ENCODE data around the gene TMEM14C. TPM values are rescaled to one million over a fixed set of nuclear protein-coding genes. Genes with fewer than 3 reads are reported as not detected.
"Not testable (repeated sequence)": the region's sequence is repeated elsewhere in the genome, so short reads cannot be mapped to it uniquely, and the experiment has no call there.

TMEM14C gene
- total and polyA plus RNA-seq, 7 donors, result 64.4 to 161 (median 87.9) TPM

GRCh38 chr6:10719964-10720264, 3.0 kb upstream of the TMEM14C start:
- H3K4me3 ChIP-seq, result peak overlapping the region; percentile 68
- peaks cover 19% of the 10 kb centered on the region for H3K4me1 ChIP-seq
- no peaks in the 10 kb centered on the region for H3K9me3 ChIP-seq
- ATAC-seq, result no peak
- TF ChIP-seq, protein P1, sequence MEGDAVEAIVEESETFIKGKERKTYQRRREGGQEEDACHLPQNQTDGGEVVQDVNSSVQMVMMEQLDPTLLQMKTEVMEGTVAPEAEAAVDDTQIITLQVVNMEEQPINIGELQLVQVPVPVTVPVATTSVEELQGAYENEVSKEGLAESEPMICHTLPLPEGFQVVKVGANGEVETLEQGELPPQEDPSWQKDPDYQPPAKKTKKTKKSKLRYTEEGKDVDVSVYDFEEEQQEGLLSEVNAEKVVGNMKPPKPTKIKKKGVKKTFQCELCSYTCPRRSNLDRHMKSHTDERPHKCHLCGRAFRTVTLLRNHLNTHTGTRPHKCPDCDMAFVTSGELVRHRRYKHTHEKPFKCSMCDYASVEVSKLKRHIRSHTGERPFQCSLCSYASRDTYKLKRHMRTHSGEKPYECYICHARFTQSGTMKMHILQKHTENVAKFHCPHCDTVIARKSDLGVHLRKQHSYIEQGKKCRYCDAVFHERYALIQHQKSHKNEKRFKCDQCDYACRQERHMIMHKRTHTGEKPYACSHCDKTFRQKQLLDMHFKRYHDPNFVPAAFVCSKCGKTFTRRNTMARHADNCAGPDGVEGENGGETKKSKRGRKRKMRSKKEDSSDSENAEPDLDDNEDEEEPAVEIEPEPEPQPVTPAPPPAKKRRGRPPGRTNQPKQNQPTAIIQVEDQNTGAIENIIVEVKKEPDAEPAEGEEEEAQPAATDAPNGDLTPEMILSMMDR (IDR thresholded peaks at IDR 0.05), result no peak
- DNase-seq, result peak; percentile 20 to 54
- intact Hi-C loops (cut with DNase I), result no loop called here
- WGBS, 3 donors, result 24 to 52% (median 33%) methylated on average over 21 of the region's 21 CpGs
- no peaks in the 10 kb centered on the region for H3K27me3 ChIP-seq (ENCODE audit: insufficient read depth in 3 of 3, low read length in 2 of 3)
- H3K36me3 ChIP-seq (ENCODE audit: insufficient read depth in 1 of 2, low read depth in 1 of 2), result no peaks in the 10 kb centered on the region
- H3K27ac ChIP-seq, result peak overlapping the region; percentile 16

DNA sequence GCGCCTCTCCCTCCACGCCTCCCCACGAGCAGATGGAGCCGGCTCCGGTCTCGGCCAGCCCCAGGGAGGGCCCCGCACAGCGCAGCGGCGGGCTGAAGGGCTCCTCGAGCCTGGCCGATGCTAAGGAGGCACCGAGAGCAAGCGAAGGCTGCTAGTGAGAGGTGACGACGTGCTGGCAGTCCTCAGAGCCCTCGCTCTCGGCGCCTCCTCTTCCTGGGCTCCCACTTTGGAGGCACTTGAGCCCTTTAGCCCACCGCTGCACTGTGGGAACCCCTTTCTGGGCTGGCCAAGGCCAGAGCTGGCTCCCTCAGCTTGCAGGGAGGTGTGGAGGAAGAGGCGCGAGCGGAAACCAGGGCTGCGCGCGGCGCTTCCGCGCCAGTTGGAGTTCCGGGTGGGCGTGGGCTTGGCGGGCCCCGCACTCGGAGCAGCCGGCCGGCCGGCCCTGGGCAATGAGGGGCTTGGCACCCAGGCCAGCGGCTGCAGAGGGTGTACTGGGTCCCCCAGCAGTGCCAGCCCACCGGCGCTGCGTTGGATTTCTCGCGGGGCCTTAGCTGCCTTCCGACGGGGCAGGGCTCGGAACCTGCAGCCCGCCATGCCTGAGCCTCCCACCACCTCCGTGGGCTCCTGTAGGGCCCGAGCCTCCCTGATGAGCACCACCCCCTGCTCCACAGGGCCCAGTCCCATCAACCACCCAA, 2.5 kb upstream of the TMEM14C start:
- Histone ChIP-seq H3K4me3 (peak overlapping the region; percentile 68), H3K4me1 (peaks cover 22% of the 10 kb centered on the region), H3K36me3 (ENCODE audit: insufficient read depth in 1 of 2, low read depth in 1 of 2) (no peaks in the 10 kb centered on the region), H3K27ac (peak overlapping the region; percentile 16), H3K27me3 (ENCODE audit: insufficient read depth in 3 of 3, low read length in 2 of 3) (no peaks in the 10 kb centered on the region), H3K9me3 (no peaks in the 10 kb centered on the region)
- peak; percentile 45 to 71 for DNase-seq
- TF ChIP-seq, protein P1 (IDR thresholded peaks at IDR 0.05), result no peak
- WGBS, 3 donors, result 17 to 50% (median 27%) methylated on average over 39 to 49 of the region's 49 CpGs
- ATAC-seq, result no peak
- intact Hi-C loops (cut with DNase I), result no loop called here

DNA sequence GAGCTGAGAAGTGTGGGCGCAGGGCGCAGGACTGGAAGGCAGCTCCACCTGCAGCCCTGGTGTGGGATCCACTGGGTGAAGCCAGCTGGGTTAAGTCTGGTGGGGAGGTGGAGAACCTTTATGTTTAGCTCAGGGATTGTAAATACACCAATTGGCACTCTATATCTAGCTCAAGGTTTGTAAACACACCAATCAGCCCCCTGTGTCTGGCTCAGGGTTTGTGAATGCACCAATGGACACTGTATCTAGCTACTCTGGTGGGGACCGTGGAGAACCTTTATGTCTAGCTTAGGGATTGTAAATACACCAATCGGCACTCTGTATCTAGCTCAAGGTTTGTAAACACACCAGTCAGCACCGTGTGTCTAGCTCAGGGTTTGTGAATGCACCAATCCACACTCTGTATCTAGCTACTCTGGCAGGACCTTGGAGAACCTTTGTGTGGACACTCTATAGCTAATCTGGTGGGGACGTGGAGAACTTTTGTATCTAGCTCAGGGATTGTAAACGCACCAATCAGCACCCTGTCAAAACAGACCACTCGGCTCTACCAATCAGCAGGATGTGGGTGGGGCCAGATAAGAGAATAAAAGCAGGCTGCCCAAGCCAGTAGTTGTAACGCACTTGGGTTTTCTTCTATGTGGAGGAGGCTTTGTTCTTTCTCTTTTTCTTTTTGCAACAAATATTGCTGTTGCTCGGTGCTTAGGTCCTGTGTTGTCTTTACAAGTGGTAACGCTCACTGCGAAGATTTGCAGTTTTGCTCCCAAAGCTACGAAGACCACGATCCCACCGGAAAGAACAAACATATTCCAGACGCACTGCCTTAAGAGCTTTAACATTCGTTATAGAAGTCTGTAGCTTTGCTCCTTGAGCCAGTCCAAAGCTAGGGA, 1.7 kb upstream of the TMEM14C start:
- H3K36me3 ChIP-seq (ENCODE audit: insufficient read depth in 1 of 2, low read depth in 1 of 2); H3K27me3 ChIP-seq (ENCODE audit: insufficient read depth in 3 of 3, low read length in 2 of 3); intact Hi-C loops (cut with DNase I); DNase-seq; H3K27ac ChIP-seq; ATAC-seq; H3K9me3 ChIP-seq: not testable (repeated sequence)
- WGBS, 3 donors, result 88 to 89% (median 88%) methylated on average over 17 of the region's 17 CpGs
- peaks cover 22% of the 10 kb centered on the region for H3K4me1 ChIP-seq
- peak overlapping the region; percentile 68 for H3K4me3 ChIP-seq

GRCh38 chr6:10721850-10722569, 860 bp upstream of the TMEM14C start:
- intact Hi-C loops (cut with DNase I), result loop anchor here (1.0 to 2.0 kb wide), 3 partner anchors 25 to 28 kb away; partner anchors contain the start of genes C6orf52 (in 2 of the 2), PAK1IP1 (in 2 of the 2) and TMEM14B (in 1 of the 2)
- H3K36me3 ChIP-seq (ENCODE audit: insufficient read depth in 1 of 2, low read depth in 1 of 2), result peaks cover 0 to 13% of the 10 kb centered on the region in 2 donors
- DNase-seq, result no peak

More at GRCh38 chr6:10721850-10722569, 860 bp upstream of the TMEM14C start:
- Histone ChIP-seq H3K4me1 (peaks cover 22% of the 10 kb centered on the region), H3K27me3 (ENCODE audit: insufficient read depth in 3 of 3, low read length in 2 of 3) (no peaks in the 10 kb centered on the region), H3K27ac (peak overlapping the region; percentile 93), H3K4me3 (peak overlapping the region; percentile 86), H3K9me3 (no peaks in the 10 kb centered on the region)
- TF ChIP-seq, protein P1 (IDR thresholded peaks at IDR 0.05), result no peak
- WGBS, 3 donors, result 73 to 80% (median 76%) methylated on average over 11 of the region's 11 CpGs
- no peak for ATAC-seq

Data from psoas muscle (tissue), 8 donors.